GM19467 (cell line): ENCODE data around the gene DCLK2.

Source experiments
- ATAC-seq: cut with Tn5 transposase; IDR thresholded peaks from one replicate; pipeline ENCODE4 v1.9.1; 2021; ENCODE audit warnings: mild to moderate bottlenecking, moderate library complexity; ENCODE audit not compliant: unreplicated experiment

DCLK2 gene

DNA sequence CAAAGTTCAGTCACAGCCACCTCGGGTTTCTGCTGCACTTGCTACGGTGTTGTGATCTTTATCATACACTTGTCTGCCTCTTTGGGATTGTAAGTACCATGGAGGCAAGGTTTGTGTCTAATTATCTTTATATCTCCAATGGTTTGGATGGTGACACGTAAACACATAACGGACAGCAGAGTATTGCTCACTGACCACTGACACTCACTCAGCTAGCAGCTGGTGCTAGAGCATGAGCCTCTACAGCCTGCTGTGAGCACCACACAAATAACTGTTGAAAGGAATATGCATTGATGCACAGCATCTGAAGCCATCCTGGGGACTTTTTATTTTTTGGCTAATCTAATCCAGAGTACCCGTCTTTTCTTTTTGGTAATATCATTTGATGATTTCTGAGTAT lies 156.0 kb downstream of the DCLK2 start:
- no peak for ATAC-seq

DNA sequence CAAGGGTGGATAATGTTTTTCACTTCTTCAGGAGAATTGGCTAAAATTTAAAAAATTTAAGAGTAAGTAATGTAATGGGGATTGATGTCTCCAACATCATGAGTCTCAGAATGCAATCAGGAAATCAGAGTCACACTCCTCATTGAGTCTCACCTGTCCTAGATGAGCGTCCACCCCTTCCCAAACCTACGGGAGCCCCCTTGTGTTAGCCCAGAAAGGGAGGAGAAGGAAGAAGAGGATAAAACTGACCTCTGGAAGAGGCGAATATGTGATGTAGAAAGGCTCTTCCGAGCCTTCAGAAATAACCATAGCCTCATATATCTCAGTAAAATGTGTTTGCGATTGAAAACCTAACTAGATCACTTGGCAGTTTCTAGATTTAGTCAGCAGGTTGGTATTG lies 157.1 kb downstream of the DCLK2 start:
- ATAC-seq = no peak

- ATAC-seq = no peak
These were observed 157.6 kb downstream of the DCLK2 start for GRCh38 chr4:150235808-150236271.

GRCh38 chr4:150236626-150237025 lies 158.4 kb downstream of the DCLK2 start:
- no peak for ATAC-seq

GRCh38 chr4:150237110-150237872 lies 159.0 kb downstream of the DCLK2 start:
- no peak for ATAC-seq

- no peak for ATAC-seq
These were observed 160.3 kb downstream of the DCLK2 start for GRCh38 chr4:150238591-150238990.

DNA sequence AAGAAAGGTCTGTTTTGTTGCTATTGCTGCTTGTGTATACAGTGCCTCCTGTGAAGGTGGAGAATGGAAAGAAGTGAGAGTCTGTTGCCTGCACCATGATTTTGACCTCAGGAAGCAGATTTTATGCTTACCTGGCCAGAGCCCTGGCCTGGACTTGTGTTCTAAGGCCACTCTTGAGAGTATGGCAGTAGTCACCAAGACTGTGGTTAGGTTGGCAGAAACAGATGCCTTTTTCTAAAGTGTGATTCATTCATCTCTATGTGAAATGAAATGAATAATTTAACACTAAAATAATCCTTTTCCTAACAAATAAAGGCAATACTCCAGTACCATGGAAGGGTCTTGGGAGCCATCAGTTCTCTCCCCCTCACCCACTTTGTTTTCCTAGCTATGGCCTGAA lies 161.8 kb downstream of the DCLK2 start:
- ATAC-seq = no peak

DNA sequence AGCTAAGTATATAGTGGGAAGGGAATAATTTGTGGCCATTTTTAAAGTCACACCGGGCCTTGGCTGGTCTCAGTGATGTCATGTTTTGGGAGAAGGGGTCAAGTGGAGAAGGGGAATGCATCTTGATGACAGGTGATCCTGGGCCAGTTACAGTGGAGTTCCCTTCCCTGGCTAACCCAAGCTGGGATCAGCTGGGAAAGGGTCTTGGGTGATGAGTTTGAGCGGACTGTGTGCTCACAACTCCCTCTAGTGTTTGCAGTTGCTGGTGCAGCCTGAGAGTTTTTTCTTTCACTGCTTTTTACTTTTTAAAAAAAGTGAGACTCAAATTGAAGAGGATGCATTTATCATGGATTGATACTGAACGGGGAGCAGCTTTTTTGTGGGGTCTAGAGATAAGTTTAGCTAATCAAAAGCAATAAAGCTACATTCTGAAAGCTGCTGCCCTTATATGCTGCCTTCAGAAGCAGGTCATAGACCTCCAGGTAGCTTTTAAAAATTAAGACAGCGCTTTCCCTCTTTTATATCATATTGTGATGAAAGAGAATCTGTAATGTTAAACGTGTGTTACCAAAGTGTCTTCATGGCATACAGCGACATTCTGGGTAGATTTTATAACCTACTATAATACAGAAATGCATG lies 164.7 kb downstream of the DCLK2 start:
- ATAC-seq = no peak

DNA sequence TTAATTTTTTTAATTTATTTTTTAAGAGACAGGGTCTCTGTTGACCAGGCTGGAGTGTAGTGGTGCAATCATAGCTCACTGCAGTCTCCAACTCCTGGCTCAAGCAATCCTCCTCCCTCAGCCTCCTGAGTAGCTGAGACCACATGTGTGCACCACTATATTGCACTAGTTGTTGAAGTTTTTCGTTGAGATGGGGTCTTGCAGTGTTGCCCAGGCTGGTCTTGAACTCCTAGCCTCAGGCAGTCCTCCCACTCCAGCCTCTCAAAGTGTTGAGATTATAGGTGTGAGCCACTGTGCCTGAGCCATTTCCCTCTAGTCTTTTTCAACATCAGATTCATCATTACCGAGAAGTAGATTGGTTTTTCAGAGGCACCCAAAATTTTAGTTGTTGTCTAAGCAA lies 165.7 kb downstream of the DCLK2 start:
- no peak for ATAC-seq

- ATAC-seq = no peak
These were observed 166.4 kb downstream of the DCLK2 start for GRCh38 chr4:150244600-150244999.

DNA sequence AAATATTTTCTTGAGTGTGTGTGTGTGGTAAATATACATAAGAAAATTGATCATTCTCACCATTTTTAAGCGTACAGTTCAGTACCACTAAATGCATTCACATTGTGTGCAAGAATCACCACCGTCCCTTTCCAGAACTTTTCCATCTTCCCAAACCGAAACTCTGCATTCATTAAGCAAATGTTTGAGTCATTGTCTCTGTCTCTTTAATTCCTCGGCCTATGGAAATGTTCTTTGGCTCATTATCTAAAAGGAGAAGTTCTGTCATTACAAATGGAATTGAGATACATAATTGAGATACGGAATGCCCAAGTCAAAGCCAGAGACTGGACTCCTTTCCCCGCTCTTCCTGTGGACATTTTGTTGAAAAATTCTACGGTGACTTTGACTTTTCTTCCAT lies 168.9 kb downstream of the DCLK2 start:
- no peak for ATAC-seq

DNA sequence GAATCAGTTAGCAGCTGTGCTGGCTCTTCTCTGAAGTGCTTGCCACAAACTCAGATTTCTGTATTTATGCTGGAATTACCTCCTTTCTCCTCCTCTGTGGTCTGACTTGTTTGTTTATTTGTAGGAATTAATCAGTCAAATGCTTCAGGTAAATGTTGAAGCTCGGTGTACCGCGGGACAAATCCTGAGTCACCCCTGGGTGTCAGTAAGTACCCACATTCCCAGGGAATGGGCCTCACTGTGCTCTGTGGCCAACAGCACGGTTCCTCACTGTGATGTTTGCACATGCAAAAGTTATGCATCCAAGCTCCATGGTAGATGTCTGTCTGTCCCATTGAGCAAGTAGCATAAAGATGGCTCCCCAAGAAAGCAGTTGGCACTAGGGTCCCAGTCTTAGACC lies 169.9 kb downstream of the DCLK2 start:
- ATAC-seq = no peak

GRCh38 chr4:150250293-150250997 lies 172.2 kb downstream of the DCLK2 start:
- no peak for ATAC-seq

- no peak for ATAC-seq
These were observed 172.9 kb downstream of the DCLK2 start for GRCh38 chr4:150250998-150251651.

GRCh38 chr4:150251752-150252190 lies 173.5 kb downstream of the DCLK2 start:
- no peak for ATAC-seq

DNA sequence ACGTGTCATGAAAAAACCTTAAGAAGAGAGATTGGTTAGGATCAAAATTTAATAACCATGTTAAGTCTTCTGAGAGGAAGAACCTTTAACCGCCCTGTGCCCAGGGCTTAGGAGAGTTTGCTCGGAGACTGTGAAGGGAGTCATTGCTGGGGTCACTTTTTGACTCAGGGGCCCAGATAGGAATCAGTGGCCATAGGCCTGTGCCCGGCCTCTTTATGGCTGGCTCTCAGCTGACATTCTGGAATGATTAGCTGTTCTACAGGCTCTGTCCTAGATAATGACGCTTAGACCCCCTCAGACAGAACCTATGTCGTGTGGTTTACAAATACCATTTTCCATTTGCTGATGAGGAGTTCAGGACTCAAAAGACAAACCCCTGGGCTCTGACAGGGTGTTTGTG lies 174.1 kb downstream of the DCLK2 start:
- ATAC-seq = no peak

DNA sequence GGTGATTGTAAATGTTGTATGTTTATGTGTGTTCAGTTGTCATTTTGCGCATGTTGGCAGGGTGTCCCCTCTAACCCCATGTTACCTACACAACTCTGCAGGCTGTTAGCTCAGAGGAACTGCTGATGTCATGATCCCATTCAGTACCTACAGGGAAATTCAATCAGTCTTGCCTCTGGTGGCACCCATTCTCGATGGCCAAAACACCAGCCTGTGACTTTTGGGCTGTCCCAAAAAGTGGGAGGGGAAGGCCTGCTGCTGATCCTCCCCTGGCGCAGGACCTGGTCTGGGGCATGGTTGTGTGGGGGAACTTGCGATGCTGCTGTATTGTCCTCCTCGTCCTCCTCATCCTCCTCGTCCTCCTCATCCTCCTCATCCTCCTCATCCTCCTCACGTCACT lies 174.5 kb downstream of the DCLK2 start:
- ATAC-seq = no peak

- no peak for ATAC-seq
These were observed 175.2 kb downstream of the DCLK2 start for GRCh38 chr4:150253416-150253815.

DNA sequence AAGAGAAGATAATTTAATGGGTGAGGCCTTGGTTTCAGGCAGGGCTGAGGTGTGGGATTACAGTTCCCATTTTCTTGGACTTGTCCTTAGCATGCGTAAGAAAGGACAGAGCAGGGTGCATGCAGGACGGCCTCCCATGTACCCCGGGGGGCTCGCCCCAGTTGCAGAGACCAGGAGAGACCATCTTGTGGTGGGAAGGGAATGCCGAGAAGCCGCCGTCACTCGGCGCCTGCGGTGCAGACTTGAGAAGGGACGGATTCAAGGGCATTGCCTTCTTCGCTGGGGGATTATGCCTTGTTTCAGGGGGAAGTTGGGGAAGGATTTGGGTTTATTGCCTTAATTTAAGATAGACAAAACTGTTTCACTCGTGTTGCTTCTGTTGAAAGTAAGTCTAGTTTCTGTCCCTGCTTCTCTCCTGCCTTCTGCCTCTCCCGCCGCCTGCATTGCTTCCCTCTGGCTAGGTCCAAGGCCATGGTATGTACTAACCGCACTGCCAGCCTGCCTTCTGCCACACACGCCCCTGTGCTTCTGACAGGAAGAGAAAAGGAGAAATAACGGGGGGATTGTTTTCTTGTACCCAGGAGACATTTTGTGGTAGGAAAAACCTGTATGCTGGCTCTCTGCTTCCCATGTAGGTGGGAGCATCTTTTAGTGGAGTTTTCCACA lies 175.9 kb downstream of the DCLK2 start:
- no peak for ATAC-seq

DNA sequence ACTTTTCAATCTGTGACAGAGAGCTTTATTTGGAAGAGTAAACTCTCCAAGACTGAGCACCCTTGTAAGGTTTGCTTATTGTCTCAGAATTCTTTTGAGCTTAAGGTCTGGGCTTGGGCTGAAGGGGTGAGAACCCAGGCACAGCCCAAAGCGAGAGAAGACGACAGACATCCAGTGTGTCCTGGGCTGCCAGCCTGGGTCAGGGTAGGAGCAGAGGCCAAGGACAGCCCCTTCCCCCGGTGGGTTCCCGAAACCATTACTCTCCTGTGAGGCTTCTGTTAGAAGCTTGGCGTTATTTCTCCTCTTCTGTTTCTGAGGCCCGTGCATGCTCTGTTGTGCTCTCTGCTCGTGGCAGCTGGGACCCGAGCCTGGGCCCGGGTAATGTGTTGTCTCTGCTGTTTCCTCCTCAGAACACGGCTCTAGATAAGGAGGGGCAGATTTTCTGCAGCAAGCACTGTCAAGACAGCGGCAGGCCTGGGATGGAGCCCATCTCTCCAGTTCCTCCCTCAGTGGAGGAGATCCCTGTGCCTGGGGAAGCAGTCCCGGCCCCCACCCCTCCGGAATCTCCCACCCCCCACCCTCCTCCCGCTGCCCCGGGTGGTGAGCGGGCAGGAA lies 177.5 kb downstream of the DCLK2 start:
- ATAC-seq = no peak
